Inflammatory macrophage (primary cell): ENCODE measurements around the gene SMIM38.
A peak's percentile ranks its signal among the peaks of the same experiment; 100 is the strongest.

ENCODE experiments used
- DNase-seq, 2 donors: peaks; one replicate each; pipeline ENCODE4 v3.0.0-alpha.2; 2020 to 2022

SMIM38 gene

DNA sequence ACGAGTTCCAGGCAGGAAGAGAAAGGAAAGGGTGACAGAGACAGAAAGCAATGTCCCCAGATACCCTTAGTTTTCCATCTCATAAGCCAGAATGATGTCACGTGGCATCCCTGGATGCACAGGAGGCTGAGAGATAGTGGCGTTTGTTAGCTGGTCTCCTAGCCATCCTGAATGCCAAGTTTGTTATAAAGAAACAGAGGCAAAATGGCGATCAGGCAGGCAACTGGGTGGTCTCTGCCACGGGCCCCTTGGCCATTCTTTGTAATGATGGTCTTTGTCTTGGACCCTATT lies 5.3 kb downstream of the SMIM38 start:
- no peak for DNase-seq

DNA sequence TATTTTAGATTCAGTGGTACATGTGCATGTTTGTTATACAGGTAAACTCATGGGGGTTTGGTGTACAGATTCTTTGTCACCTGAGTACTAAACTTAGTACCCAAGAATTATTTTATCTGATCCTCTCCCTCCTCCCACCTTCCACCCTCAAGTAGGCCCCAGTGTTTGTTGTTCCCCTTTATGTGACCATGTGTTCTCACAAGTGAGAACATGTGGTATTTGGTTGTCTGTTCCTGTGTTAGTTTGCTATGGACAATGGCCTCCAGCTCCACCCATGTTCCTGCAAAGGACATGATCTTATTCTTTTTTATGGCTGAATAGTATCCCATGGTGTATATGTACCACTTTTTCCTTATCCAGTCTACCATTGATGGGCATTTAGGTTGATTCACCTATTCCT lies 6.8 kb downstream of the SMIM38 start:
- DNase-seq: no peak

DNA sequence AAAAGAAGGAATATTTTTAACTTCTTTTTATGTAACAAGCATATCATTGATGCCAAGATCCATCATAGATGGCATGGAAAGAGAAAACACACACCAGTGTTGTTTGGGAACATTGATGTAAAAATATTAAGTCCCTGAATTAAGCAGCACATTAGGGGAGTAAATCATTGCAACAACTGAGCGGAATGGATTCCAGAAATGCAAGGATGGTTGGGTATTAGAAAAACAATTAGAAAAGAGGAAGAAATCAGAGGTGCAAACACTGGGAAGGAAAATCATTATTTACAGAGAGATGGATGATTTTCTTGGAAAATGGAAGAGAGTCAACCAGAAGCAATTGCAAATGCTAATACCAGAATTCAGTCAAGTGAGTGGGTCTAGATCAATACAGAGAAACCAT lies 8.1 kb downstream of the SMIM38 start:
- DNase-seq: no peak

GRCh38 chr11:69164824-69165223 lies 9.1 kb downstream of the SMIM38 start:
- DNase-seq: no peak

- DNase-seq: no peak
Observed at GRCh38 chr11:69165775-69166174, 10.0 kb downstream of the SMIM38 start.

- DNase-seq: peak; percentile 77 to 82
Observed at GRCh38 chr11:69166218-69167115, 10.7 kb downstream of the SMIM38 start.

- no peak for DNase-seq
Observed at GRCh38 chr11:69167130-69167915, 11.6 kb downstream of the SMIM38 start.

- DNase-seq: no peak
Observed at GRCh38 chr11:69167916-69168691, 12.4 kb downstream of the SMIM38 start.

GRCh38 chr11:69169479-69169878 lies 13.7 kb downstream of the SMIM38 start:
- DNase-seq: no peak

DNA sequence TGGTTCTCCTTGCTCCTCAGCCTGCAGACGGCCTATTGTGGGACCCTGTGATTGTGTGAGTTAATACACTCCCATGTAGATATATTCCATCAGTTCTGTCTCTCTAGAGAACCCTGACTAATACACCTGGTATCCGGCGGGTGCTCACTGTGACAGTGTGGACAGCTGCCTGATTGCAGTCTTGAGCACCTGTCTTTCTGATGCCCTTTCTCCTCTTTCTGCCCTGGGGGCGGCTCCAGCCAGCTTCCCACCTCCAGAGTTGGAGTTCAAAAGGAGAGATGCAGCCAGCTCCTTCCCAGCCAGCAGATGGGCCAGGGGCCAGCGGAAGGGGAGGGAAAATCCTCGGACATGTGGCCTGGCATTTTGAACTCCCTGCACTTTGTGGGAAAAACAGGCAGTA lies 15.0 kb downstream of the SMIM38 start:
- no peak for DNase-seq

- peak; percentile 6 to 30 for DNase-seq
Observed at GRCh38 chr11:69171476-69172240, 15.9 kb downstream of the SMIM38 start.

- DNase-seq: peak; percentile 26 to 43
Observed at GRCh38 chr11:69172674-69173073, 16.9 kb downstream of the SMIM38 start.

DNA sequence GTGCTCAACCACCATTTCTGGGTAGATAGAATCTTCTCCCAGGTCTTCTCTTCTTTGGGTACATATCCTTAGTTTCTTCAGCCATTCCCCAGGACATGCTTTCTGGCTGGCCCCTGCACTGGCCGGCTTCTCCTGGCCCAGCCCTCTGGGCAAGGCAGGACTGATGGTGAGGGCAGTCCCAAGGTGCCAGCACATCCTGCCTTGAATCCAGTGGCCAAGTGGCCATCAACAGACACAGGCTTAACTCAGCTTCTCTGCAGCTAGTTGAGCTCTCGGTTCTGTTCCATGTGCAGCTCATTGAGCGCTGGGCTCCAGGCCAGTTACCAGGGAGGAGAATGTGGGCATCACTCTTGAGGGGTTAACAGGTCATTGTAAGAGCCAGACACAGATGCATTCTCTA lies 17.6 kb downstream of the SMIM38 start:
- DNase-seq: no peak

DNA sequence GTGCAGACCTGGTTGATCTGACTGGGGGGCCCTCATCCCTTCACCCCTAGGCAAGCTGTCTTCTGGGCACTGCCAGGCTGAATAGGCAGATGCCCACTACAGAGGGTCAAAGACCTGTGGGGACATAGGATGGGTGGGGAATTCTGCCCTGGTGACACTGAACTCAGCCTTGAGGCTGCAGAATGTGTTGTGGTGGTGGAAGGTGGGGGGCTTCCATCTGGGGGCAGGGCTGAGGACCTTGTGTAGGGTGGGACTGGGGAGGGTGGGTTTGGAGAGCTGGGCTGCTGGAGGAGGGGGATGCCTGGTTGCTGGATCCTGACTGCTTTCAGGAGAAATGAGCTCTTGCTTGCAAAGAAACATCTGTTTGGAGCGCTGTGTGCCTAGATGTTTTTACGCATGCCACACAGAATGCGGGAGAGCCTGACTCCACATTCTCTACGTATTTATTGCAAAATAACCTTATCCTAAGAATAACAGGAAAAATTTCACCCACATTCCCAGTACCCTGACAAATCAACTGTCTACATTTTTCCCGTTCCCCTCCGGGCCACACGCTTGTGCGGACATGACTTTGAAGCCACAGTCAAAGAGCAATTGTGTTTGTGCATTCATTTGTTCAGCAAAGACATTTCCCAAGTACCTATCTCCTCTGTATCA lies 18.3 kb downstream of the SMIM38 start:
- no peak for DNase-seq

GRCh38 chr11:69174841-69175240 lies 19.1 kb downstream of the SMIM38 start:
- DNase-seq: no peak

GRCh38 chr11:69178819-69179482 lies 23.2 kb downstream of the SMIM38 start:
- DNase-seq: no peak

DNA sequence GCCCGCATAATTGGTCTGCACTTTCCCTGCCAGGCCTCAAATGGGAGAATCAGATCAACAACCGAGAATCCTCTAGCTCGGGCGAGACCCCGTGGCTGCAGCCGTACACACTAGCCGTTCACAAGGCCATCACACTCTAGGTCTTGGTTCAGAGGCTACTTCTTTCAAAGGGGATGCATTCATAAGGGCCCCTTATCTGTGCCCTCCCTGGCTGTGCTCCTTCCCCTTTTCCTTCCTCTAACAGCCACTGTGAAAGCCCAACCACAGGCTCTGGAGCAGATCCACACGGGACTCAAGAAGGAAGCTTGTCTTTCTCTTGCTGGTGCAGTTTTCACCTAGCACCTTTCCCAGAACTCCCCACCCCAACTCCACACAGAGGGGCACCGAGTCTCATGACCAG lies 24.5 kb downstream of the SMIM38 start:
- peak in 1 of 2 donors; percentile 6 for DNase-seq

- no peak for DNase-seq
Observed at GRCh38 chr11:69180726-69181125, 25.0 kb downstream of the SMIM38 start.

GRCh38 chr11:69183613-69184012 lies 27.9 kb downstream of the SMIM38 start:
- DNase-seq: no peak

DNA sequence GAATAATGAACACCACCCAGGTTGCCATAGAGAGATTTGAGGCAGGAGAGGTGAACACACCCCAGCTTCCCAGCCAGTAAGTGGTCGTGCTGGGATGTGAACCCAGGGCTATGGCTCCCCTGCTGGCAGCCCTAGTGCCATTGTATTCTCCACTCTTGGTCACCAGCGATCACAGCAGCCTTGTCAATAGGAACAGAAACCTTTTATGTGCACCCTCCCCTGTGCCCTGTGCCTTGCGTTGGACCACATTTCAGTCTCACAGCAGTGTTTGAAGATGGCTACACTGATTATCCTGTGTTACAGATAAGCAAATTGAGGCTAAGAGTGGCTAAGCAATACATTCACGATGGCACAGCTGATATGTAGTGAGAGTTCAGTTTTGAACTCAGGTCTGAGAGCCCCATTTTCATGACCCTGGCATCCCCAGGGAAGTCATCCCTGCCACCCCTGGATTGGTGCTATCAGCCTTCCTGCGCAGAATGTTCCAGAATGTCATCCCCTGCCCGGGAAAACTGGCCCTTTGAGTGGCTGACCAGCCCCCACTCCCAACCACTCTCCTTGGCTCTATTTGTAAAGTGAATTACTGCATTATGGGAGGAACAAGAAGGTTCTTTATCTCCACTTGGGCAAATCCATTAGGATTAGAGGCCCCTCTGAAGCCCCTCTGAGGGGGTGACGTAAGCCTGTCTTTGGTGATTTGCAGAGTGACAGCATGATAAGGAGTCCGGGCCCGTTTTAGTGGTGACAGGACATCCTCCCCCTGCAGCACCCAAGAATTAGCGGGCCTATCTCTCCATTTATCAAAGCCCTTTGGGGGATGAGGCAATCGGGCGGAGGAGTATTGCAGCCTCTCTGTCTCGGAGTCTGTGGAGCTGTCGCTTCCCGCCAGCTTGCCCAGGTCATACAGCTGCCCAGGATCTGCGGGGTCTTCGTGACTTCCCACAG lies 30.9 kb downstream of the SMIM38 start:
- DNase-seq: no peak
